Peyer's patch (tissue), 4 donors: ENCODE results near the gene COMTD1. TPM values are rescaled to one million over a fixed set of nuclear protein-coding genes. Genes with fewer than 3 reads are reported as not detected.
A peak's percentile ranks its signal among the peaks of the same experiment; 100 is the strongest.
"Not testable (repeated sequence)": the region's sequence is repeated elsewhere in the genome, so short reads cannot be mapped to it uniquely, and the experiment has no call there.

ENCODE experiments used
- DNase-seq, 3 donors: peaks; one replicate each; pipeline ENCODE4 v3.0.0-alpha.2; 2017 to 2019
- H3K27ac ChIP-seq, 4 donors: fragments of 200-600 bp; sonication (generic); one replicate each; pipeline ENCODE4 v1.5.1; 2016 to 2019
- H3K27me3 ChIP-seq, 2 donors: fragments of 200-600 bp; sonication (generic); one replicate each; pipeline ENCODE4 v1.5.1; 2019
- H3K36me3 ChIP-seq, 3 donors: fragments of 200-600 bp; sonication (generic); one replicate each; pipeline ENCODE4 v1.5.1; 2016 to 2019
- H3K4me1 ChIP-seq, 4 donors: fragments of 200-600 bp; sonication (generic); one replicate each; pipeline ENCODE4 v1.5.1; 2016 to 2019
- H3K4me3 ChIP-seq, 4 donors: fragments of 200-600 bp; sonication (generic); 1 replicate in 3 of 4; 2 replicates in 1 of 4; pipeline ENCODE4 v1.5.1; 2016 to 2019; ENCODE audit warnings: mild to moderate bottlenecking in 1 of 4
- H3K9me3 ChIP-seq, 4 donors: fragments of 200-600 bp; sonication (generic); one replicate each; pipeline ENCODE4 v1.5.1; 2016 to 2019; ENCODE audit warnings: mild to moderate bottlenecking in 1 of 4
- CTCF ChIP-seq, 6 experiments: fragments of 450-650 bp in 4 of 6; fragments of 200-600 bp in 2 of 6; sonication (generic) in 1 of 6; IDR thresholded peaks; one replicate each; pipeline ENCODE4 v1.5.1; 2017 to 2019; ENCODE audit warnings: antibody characterized with exemption in 6 of 6, mild to moderate bottlenecking in 3 of 6, moderate library complexity in 1 of 6
- POLR2A ChIP-seq, 2 donors: fragments of 450-650 bp; IDR thresholded peaks; one replicate each; pipeline ENCODE4 v1.5.1; 2017; ENCODE audit warnings: antibody characterized with exemption in 2 of 2, mild to moderate bottlenecking in 2 of 2, moderate library complexity in 2 of 2
- total RNA-seq, 4 donors: library from RNA; depleted of rRNA; stranded (reverse); fragments of >200 nt; gene quantifications; one replicate each; pipeline ENCODE4 v1.1.0, GENCODE V29; 2016

Gene COMTD1
- total RNA-seq, 4 donors from 2014 or later: 86.6 to 205 (median 147) TPM

- no peak for TF ChIP-seq POLR2A (IDR thresholded peaks at IDR 0.05)
- Histone ChIP-seq H3K4me3 (no peak overlapping the region), H3K9me3 (no peaks in the 10 kb centered on the region), H3K36me3 (peaks cover 0 to 59% (median 0%) of the 10 kb centered on the region in 3 donors), H3K27me3 (no peaks in the 10 kb centered on the region), H3K27ac (peak overlapping the region; percentile 38 to 78 (median 58)), H3K4me1 (peaks cover 0 to 69% (median 5%) of the 10 kb centered on the region in 4 donors)
- DNase-seq: no peak
These were observed 9.1 kb downstream of the COMTD1 start for GRCh38 chr10:75226656-75227055.

- peaks cover 0 to 69% (median 5%) of the 10 kb centered on the region in 4 donors for H3K4me1 ChIP-seq
- peak overlapping the region; percentile 38 to 78 (median 50) for H3K27ac ChIP-seq
- H3K36me3 ChIP-seq: peaks cover 0 to 59% (median 0%) of the 10 kb centered on the region in 3 donors
- no peak for TF ChIP-seq CTCF (IDR thresholded peaks at IDR 0.05)
- no peak for TF ChIP-seq POLR2A (IDR thresholded peaks at IDR 0.05)
- H3K27me3 ChIP-seq: no peaks in the 10 kb centered on the region
- no peak for DNase-seq
- H3K9me3 ChIP-seq: no peaks in the 10 kb centered on the region
- H3K4me3 ChIP-seq: no peak overlapping the region
These were observed 9.7 kb downstream of the COMTD1 start for GRCh38 chr10:75226095-75226494.

DNA sequence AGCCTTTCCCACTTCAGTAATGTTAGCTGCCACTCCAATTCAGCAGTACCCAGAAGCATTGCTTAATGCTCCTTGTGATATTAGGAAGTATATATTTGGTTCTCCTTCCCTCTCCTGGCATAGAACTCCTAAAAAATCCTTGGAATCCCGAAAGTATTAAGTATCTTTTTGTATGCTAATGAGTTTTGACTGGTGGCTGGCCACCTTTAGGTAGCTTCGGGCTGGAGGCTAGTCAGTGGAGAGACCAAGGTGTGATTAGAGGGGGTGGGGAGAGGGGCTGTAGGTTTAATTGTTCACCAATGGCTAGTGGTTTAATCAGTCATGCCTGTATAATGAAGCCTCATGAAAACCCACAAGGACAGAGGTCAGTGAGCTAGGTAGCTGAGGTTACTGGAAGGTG, 12.2 kb downstream of the COMTD1 start:
- Histone ChIP-seq H3K9me3 (no peaks in the 10 kb centered on the region), H3K36me3 (peaks cover 0 to 80% (median 3%) of the 10 kb centered on the region in 3 donors), H3K27ac (peak overlapping the region in 2 of 4 donors; percentile 61 to 78), H3K27me3 (no peaks in the 10 kb centered on the region), H3K4me3 (no peak overlapping the region), H3K4me1 (peaks cover 0 to 57% (median 2%) of the 10 kb centered on the region in 4 donors)
- TF ChIP-seq CTCF (IDR thresholded peaks at IDR 0.05): no peak
- no peak for TF ChIP-seq POLR2A (IDR thresholded peaks at IDR 0.05)
- no peak for DNase-seq

DNA sequence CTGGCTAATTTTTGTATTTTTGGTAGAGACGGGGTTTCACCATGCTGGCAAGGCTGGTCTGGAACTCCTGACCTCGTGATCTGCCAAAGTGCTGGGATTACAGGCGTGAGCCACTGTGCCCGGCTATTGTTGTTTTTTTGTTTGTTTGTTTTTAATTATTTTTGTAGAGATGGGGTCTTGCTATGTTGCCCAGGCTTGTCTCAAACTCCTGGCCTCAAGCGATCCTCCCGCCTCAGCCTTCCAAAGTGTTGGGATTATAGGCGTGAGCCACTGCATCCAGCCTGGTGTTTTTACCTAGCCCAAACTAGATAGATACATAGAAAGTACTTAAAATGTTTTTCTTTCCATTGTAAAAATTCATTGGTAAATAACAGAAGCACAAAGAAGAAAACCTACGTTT, 14.3 kb downstream of the COMTD1 start:
- DNase-seq: peak in 1 of 3 donors; percentile 25
- H3K27ac ChIP-seq, H3K27me3 ChIP-seq, H3K4me3 ChIP-seq, H3K9me3 ChIP-seq: not testable (repeated sequence)
- Histone ChIP-seq H3K4me1 (peaks cover 0 to 37% (median under 1%) of the 10 kb centered on the region in 4 donors), H3K36me3 (peaks cover 0 to 92% (median 3%) of the 10 kb centered on the region in 3 donors)

DNA sequence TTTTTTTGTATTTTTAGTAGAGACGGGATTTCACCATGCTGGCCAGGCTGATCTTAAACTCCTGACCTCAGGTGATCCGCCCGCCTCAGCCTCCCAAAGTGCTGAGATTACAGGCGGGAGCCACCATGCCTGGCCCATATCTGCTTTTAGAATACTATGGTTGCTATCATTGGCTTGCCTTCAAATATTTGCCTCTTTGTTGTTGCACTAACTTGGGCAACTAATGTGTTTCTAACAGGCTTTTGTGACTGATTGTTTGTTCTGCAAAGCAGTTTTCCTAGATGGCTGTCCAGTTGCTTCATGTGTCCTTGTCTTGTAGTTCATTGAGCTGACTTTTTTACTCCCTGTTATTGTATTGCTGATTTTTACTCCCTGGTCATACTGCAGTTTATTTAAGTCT, 15.5 kb downstream of the COMTD1 start:
- peak in 1 of 3 donors; percentile 27 for DNase-seq
- Histone ChIP-seq H3K27ac (no peak overlapping the region), H3K36me3 (peaks cover 0 to 95% (median 3%) of the 10 kb centered on the region in 3 donors), H3K4me3 (no peak overlapping the region), H3K9me3 (no peaks in the 10 kb centered on the region), H3K4me1 (peaks cover 0 to 29% (median 2%) of the 10 kb centered on the region in 4 donors), H3K27me3 (no peaks in the 10 kb centered on the region)
- TF ChIP-seq CTCF (IDR thresholded peaks at IDR 0.05) (no peak), POLR2A (IDR thresholded peaks at IDR 0.05) (no peak)

- H3K36me3 ChIP-seq: peaks cover 0 to 57% (median 0%) of the 10 kb centered on the region in 3 donors
- TF ChIP-seq CTCF (IDR thresholded peaks at IDR 0.05): no peak
- no peak for TF ChIP-seq POLR2A (IDR thresholded peaks at IDR 0.05)
- H3K9me3 ChIP-seq: no peaks in the 10 kb centered on the region
- H3K27ac ChIP-seq: no peak overlapping the region
- no peak for DNase-seq
- H3K4me3 ChIP-seq: peak overlapping the region in 2 of 4 donors; percentile 74 to 91
- no peaks in the 10 kb centered on the region for H3K27me3 ChIP-seq
- peaks cover 0 to 27% (median 4%) of the 10 kb centered on the region in 4 donors for H3K4me1 ChIP-seq
These were observed 23.4 kb downstream of the COMTD1 start for GRCh38 chr10:75212343-75212742.
